Measurements from ENCODE around the gene NGEF. TPM values are rescaled to one million over a fixed set of nuclear protein-coding genes. Genes with fewer than 3 reads are reported as not detected.

Gene NGEF
- total and polyA plus RNA-seq, 7 donors, result 0.13 to 0.51 (median 0.25) TPM; not detected in 1

GRCh38 chr2:232882505-232883115, 130.4 kb downstream of the NGEF start:
- Histone ChIP-seq H3K27ac (no peak overlapping the region), H3K36me3 (ENCODE audit: insufficient read depth in 1 of 2, low read depth in 1 of 2) (no peaks in the 10 kb centered on the region), H3K4me3 (no peak overlapping the region), H3K27me3 (ENCODE audit: insufficient read depth in 3 of 3, low read length in 2 of 3) (no peaks in the 10 kb centered on the region), H3K4me1 (no peaks in the 10 kb centered on the region), H3K9me3 (no peaks in the 10 kb centered on the region)
- DNase-seq, result no peak
- TF ChIP-seq CTCF (IDR thresholded peaks at IDR 0.05), result no peak
- 88 to 92% (median 89%) methylated on average over 20 of the region's 20 CpGs for WGBS, 3 donors
- no peak for ATAC-seq
- intact Hi-C loops (cut with DNase I), result loop anchor here in 1 of 2 donors (10.0 kb wide), 1 partner anchor 162 kb away; no protein-coding TSS in a partner anchor

GRCh38 chr2:232882085-232882484, 131.0 kb downstream of the NGEF start:
- no peaks in the 10 kb centered on the region for H3K4me1 ChIP-seq
- TF ChIP-seq CTCF (IDR thresholded peaks at IDR 0.05), result no peak
- no peak overlapping the region for H3K27ac ChIP-seq
- no peaks in the 10 kb centered on the region for H3K9me3 ChIP-seq
- intact Hi-C loops (cut with DNase I), result loop anchor here in 1 of 2 donors (10.0 kb wide), 1 partner anchor 163 kb away; no protein-coding TSS in a partner anchor
- 88 to 93% (median 90%) methylated on average over 17 of the region's 17 CpGs for WGBS, 3 donors
- H3K4me3 ChIP-seq, result no peak overlapping the region
- H3K27me3 ChIP-seq (ENCODE audit: insufficient read depth in 3 of 3, low read length in 2 of 3), result no peaks in the 10 kb centered on the region
- H3K36me3 ChIP-seq (ENCODE audit: insufficient read depth in 1 of 2, low read depth in 1 of 2), result no peaks in the 10 kb centered on the region
- DNase-seq (peak in 1 of 2 donors; percentile 48), ATAC-seq (no peak)

GRCh38 chr2:232880764-232881351, 132.2 kb downstream of the NGEF start:
- no peaks in the 10 kb centered on the region for H3K9me3 ChIP-seq
- 76 to 78% (median 77%) methylated on average over 17 of the region's 17 CpGs for WGBS, 3 donors
- H3K36me3 ChIP-seq (ENCODE audit: insufficient read depth in 1 of 2, low read depth in 1 of 2), result no peaks in the 10 kb centered on the region
- no peak overlapping the region for H3K27ac ChIP-seq
- intact Hi-C loops (cut with DNase I), result loop anchor here in 1 of 2 donors (10.0 kb wide), 1 partner anchor 164 kb away; no protein-coding TSS in a partner anchor
- no peak overlapping the region for H3K4me3 ChIP-seq
- no peaks in the 10 kb centered on the region for H3K27me3 ChIP-seq (ENCODE audit: insufficient read depth in 3 of 3, low read length in 2 of 3)
- TF ChIP-seq CTCF (IDR thresholded peaks at IDR 0.05), result no peak
- H3K4me1 ChIP-seq, result no peaks in the 10 kb centered on the region
- ATAC-seq (no peak), DNase-seq (peak in 1 of 2 donors; percentile 38)

- no peaks in the 10 kb centered on the region for H3K36me3 ChIP-seq (ENCODE audit: insufficient read depth in 1 of 2, low read depth in 1 of 2)
- no peak for TF ChIP-seq CTCF (IDR thresholded peaks at IDR 0.05)
- no peaks in the 10 kb centered on the region for H3K4me1 ChIP-seq
- ATAC-seq (no peak), DNase-seq (peak in 1 of 2 donors; percentile 34)
- WGBS, 3 donors, result 86 to 87% (median 87%) methylated on average over 21 of the region's 21 CpGs
- intact Hi-C loops (cut with DNase I), result loop anchor here in 1 of 2 donors (10.0 kb wide), 1 partner anchor 165 kb away; no protein-coding TSS in a partner anchor
- H3K27ac ChIP-seq, result no peak overlapping the region
- no peak overlapping the region for H3K4me3 ChIP-seq
- H3K9me3 ChIP-seq, result no peaks in the 10 kb centered on the region
- H3K27me3 ChIP-seq (ENCODE audit: insufficient read depth in 3 of 3, low read length in 2 of 3), result no peaks in the 10 kb centered on the region
Observed at GRCh38 chr2:232879618-232880494, 133.2 kb downstream of the NGEF start.

All from psoas muscle (tissue), 8 donors.